Cardiac muscle cell (in vitro differentiated cells and primary cell): ENCODE data around the gene MRPL3. TPM values are rescaled to one million over a fixed set of nuclear protein-coding genes. Genes with fewer than 3 reads are reported as not detected.

Experiments used
- DNase-seq, 2 donors: peaks; one replicate each; pipeline versions ENCODE4 v3.0.0 to v3.0.0-alpha.2; 2010 to 2017; ENCODE audit warnings: low read depth in 1 of 2, low spot score in 1 of 2
- H3K27ac ChIP-seq: fragments of 200-600 bp; sonication (generic); 2 replicates; pipeline ENCODE4 v1.5.1; 2016
- H3K27me3 ChIP-seq: fragments of 200-600 bp; sonication (generic); 2 replicates; pipeline ENCODE4 v1.6.0; 2016; ENCODE audit warnings: control low read depth
- H3K36me3 ChIP-seq: fragments of 200-600 bp; sonication (generic); 2 replicates; pipeline ENCODE4 v1.5.1; 2016; ENCODE audit warnings: control low read depth
- H3K4me1 ChIP-seq: fragments of 200-600 bp; sonication (generic); 2 replicates; pipeline ENCODE4 v1.8.1; 2017; ENCODE audit warnings: low read depth, mild to moderate bottlenecking, mixed run types
- H3K4me3 ChIP-seq: fragments of 200-600 bp; sonication (generic); 2 replicates; pipeline ENCODE4 v1.5.1; 2016; ENCODE audit warnings: mild to moderate bottlenecking
- H3K9me3 ChIP-seq: fragments of 200-600 bp; sonication (generic); 2 replicates; pipeline ENCODE4 v1.5.1; 2017; ENCODE audit warnings: low read depth, mild to moderate bottlenecking, control low read depth
- polyA plus RNA-seq: library from polyadenylated mRNA; unstranded; fragments of >200 nt; fragmentation: Nextera tagmentation; extraction: Ambion mirVana; gene quantifications from 2 replicates; pipeline ENCODE4 v1.2.1, GENCODE V29; 2016
- total RNA-seq: library from RNA; depleted of rRNA; stranded (reverse); fragments of >200 nt; gene quantifications from 2 replicates; pipeline ENCODE4 v1.2.3, GENCODE V29; 2016
- TF ChIP-seq, protein P1 (sequence below): IDR thresholded peaks from 2 replicates; pipeline ENCODE4 v1.5.1; 2012; ENCODE audit warnings: low read depth, mild to moderate bottlenecking, low read length

The MRPL3 gene
- total and polyA plus RNA-seq, 2 experiments from 2014 or later = 74.4 to 92.8 TPM

DNA sequence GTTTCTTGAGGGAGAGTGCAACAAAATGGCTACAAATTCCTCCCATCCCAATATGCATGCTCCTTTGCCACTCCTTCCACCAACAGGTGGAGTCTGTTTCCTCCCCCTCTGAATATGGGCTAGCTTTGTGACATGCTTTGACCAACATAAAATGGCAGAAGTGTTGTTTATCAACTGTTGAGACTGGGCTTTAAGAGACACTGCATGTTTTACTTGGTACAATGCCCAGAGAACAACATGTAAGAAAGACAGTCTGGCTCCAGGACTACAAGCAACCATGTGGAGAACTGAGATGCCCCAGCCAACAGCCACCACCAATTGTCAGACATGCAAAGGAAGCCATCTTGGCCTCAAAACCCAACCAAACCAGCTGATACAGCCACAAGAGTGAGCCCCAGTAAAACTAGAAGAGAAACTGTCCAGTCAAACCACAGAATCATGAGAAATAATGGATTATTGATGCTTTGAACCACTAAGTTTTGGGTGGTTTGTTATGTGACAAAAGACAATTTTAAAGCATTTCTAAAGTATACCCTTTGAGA lies 80.7 kb downstream of the MRPL3 start:
- Histone ChIP-seq H3K9me3 (no peaks in the 10 kb centered on the region), H3K27ac (no peak overlapping the region), H3K27me3 (no peaks in the 10 kb centered on the region), H3K36me3 (no peaks in the 10 kb centered on the region), H3K4me3 (no peak overlapping the region), H3K4me1 (no peaks in the 10 kb centered on the region)
- DNase-seq = peak in 1 of 2 donors; percentile 14
- TF ChIP-seq, protein P1, sequence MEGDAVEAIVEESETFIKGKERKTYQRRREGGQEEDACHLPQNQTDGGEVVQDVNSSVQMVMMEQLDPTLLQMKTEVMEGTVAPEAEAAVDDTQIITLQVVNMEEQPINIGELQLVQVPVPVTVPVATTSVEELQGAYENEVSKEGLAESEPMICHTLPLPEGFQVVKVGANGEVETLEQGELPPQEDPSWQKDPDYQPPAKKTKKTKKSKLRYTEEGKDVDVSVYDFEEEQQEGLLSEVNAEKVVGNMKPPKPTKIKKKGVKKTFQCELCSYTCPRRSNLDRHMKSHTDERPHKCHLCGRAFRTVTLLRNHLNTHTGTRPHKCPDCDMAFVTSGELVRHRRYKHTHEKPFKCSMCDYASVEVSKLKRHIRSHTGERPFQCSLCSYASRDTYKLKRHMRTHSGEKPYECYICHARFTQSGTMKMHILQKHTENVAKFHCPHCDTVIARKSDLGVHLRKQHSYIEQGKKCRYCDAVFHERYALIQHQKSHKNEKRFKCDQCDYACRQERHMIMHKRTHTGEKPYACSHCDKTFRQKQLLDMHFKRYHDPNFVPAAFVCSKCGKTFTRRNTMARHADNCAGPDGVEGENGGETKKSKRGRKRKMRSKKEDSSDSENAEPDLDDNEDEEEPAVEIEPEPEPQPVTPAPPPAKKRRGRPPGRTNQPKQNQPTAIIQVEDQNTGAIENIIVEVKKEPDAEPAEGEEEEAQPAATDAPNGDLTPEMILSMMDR = no peak

DNA sequence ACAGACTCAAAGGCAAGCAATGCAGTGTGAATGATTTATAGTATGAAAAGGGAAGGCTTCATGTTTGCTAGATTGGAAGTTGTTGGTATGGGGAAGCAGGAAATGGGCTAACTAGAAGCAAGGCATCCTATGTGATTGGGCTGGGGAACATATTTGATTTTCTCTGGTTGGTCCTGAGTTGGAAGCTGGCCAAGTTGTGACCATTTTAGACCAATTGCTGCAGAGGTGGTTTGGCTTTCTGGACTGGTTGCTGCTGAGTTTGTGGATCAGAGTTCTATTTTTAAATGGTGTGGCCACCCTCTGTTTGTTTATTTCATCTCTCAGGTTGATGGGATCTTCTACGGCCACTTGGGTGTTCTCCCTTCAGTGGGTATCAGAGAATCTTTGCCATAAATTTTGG lies 81.5 kb downstream of the MRPL3 start:
- TF ChIP-seq, protein P1 = no peak
- no peaks in the 10 kb centered on the region for H3K36me3 ChIP-seq
- H3K27ac ChIP-seq = no peak overlapping the region
- no peaks in the 10 kb centered on the region for H3K9me3 ChIP-seq
- DNase-seq = no peak
- H3K27me3 ChIP-seq = no peaks in the 10 kb centered on the region
- H3K4me1 ChIP-seq = no peaks in the 10 kb centered on the region
- H3K4me3 ChIP-seq = no peak overlapping the region

DNA sequence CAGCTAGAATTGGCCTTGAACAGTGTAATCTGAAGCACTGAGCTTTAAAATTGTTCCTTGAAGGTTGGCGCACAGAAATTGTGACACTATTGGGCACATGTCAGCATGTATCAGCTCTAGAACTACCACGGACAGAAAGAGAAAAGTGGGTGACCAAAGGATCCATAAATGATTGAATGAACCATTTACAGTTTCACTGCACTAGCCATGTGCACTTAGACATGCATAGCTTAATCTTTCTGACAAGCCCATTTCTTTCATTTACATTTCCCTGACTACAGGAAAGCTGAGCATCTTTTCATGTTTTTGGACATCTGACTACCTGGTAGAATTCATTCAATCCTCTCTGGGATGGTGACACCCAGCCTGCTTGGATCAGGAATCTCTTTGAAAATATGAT lies 85.0 kb downstream of the MRPL3 start:
- DNase-seq = no peak

More for the DNA sequence above, 85.0 kb downstream of the MRPL3 start:
- H3K9me3 ChIP-seq = no peaks in the 10 kb centered on the region
- TF ChIP-seq, protein P1 = no peak
- H3K36me3 ChIP-seq = no peaks in the 10 kb centered on the region
- H3K27ac ChIP-seq = no peak overlapping the region
- no peaks in the 10 kb centered on the region for H3K4me1 ChIP-seq
- no peak overlapping the region for H3K4me3 ChIP-seq
- no peaks in the 10 kb centered on the region for H3K27me3 ChIP-seq

Other genes with a start within 250 kb of the MRPL3 start
- 21.6 and 27.8 TPM in 2 replicates for gene NUDT16, start 121.2 kb downstream of the MRPL3 start, total RNA-seq
- gene NUDT16, start 121.2 kb downstream of the MRPL3 start, polyA plus RNA-seq = 12.9 and 15.2 TPM in 2 replicates